ENCODE data around the gene DDB1. TPM values are rescaled to one million over a fixed set of nuclear protein-coding genes. Genes with fewer than 3 reads are reported as not detected.

The DDB1 gene
- total RNA-seq, 4 donors from 2014 or later = 87.9 to 231 (median 155) TPM

DNA sequence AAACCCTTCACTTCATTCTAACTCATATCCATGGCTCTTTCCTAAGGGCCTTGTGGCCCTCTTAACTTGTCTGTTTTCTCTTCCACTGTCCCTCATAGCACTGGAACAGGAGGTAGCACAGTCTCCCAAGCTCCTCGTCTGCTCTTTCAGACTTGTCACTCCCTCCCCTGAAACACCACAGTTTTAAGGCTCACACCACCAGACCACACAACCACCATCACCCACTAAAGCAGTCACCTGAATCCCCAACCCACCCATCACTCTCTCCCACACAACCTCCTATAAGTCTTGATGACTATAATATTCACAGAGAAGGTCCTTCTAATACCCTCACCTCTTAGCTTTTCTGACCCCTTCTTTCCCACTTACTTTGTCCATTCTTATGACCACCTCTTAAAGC is 26.7 kb downstream of the DDB1 start:
- no peak overlapping the region for H3K4me3 ChIP-seq
- no peaks in the 10 kb centered on the region for H3K9me3 ChIP-seq
- no peak for DNase-seq
- TF ChIP-seq, protein P1, sequence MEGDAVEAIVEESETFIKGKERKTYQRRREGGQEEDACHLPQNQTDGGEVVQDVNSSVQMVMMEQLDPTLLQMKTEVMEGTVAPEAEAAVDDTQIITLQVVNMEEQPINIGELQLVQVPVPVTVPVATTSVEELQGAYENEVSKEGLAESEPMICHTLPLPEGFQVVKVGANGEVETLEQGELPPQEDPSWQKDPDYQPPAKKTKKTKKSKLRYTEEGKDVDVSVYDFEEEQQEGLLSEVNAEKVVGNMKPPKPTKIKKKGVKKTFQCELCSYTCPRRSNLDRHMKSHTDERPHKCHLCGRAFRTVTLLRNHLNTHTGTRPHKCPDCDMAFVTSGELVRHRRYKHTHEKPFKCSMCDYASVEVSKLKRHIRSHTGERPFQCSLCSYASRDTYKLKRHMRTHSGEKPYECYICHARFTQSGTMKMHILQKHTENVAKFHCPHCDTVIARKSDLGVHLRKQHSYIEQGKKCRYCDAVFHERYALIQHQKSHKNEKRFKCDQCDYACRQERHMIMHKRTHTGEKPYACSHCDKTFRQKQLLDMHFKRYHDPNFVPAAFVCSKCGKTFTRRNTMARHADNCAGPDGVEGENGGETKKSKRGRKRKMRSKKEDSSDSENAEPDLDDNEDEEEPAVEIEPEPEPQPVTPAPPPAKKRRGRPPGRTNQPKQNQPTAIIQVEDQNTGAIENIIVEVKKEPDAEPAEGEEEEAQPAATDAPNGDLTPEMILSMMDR (IDR thresholded peaks at IDR 0.05) = no peak
- TF ChIP-seq POLR2A (IDR thresholded peaks at IDR 0.05) = no peak
- intact Hi-C loops (cut with DNase I; ENCODE audit: low total_unique reads) = no loop called here
- no peaks in the 10 kb centered on the region for H3K4me1 ChIP-seq
- no peak overlapping the region for H3K27ac ChIP-seq
- H3K36me3 ChIP-seq = no peaks in the 10 kb centered on the region
- H3K27me3 ChIP-seq = no peaks in the 10 kb centered on the region

- Histone ChIP-seq H3K27ac (no peak overlapping the region), H3K4me1 (no peaks in the 10 kb centered on the region), H3K9me3 (no peaks in the 10 kb centered on the region), H3K27me3 (no peaks in the 10 kb centered on the region), H3K4me3 (no peak overlapping the region), H3K36me3 (no peaks in the 10 kb centered on the region)
- TF ChIP-seq, protein P1 (IDR thresholded peaks at IDR 0.05) = no peak
- TF ChIP-seq POLR2A (IDR thresholded peaks at IDR 0.05) = no peak
- no peak for DNase-seq
- intact Hi-C loops (cut with DNase I; ENCODE audit: low total_unique reads) = no loop called here
Observed at GRCh38 chr11:61305417-61305816, 27.5 kb downstream of the DDB1 start.

- Histone ChIP-seq H3K4me3 (no peak overlapping the region), H3K36me3 (no peaks in the 10 kb centered on the region)
Observed at GRCh38 chr11:61303725-61304124, 29.2 kb downstream of the DDB1 start.

GRCh38 chr11:61302550-61302949 is 30.4 kb downstream of the DDB1 start:
- no peaks in the 10 kb centered on the region for H3K4me1 ChIP-seq
- H3K36me3 ChIP-seq = no peaks in the 10 kb centered on the region
- no peak overlapping the region for H3K4me3 ChIP-seq
- H3K27ac ChIP-seq = no peak overlapping the region
- no peaks in the 10 kb centered on the region for H3K27me3 ChIP-seq
- DNase-seq = no peak
- intact Hi-C loops (cut with DNase I; ENCODE audit: low total_unique reads) = no loop called here
- no peaks in the 10 kb centered on the region for H3K9me3 ChIP-seq
- TF ChIP-seq, protein P1 (IDR thresholded peaks at IDR 0.05) = no peak
- TF ChIP-seq POLR2A (IDR thresholded peaks at IDR 0.05) = no peak

More at GRCh38 chr11:61303725-61304124, 29.2 kb downstream of the DDB1 start:
- intact Hi-C loops (cut with DNase I; ENCODE audit: low total_unique reads) = no loop called here
- Histone ChIP-seq H3K27ac (no peak overlapping the region), H3K27me3 (no peaks in the 10 kb centered on the region), H3K4me1 (no peaks in the 10 kb centered on the region), H3K9me3 (no peaks in the 10 kb centered on the region)
- DNase-seq = no peak
- no peak for TF ChIP-seq POLR2A (IDR thresholded peaks at IDR 0.05)
- TF ChIP-seq, protein P1 (IDR thresholded peaks at IDR 0.05) = no peak

DNA sequence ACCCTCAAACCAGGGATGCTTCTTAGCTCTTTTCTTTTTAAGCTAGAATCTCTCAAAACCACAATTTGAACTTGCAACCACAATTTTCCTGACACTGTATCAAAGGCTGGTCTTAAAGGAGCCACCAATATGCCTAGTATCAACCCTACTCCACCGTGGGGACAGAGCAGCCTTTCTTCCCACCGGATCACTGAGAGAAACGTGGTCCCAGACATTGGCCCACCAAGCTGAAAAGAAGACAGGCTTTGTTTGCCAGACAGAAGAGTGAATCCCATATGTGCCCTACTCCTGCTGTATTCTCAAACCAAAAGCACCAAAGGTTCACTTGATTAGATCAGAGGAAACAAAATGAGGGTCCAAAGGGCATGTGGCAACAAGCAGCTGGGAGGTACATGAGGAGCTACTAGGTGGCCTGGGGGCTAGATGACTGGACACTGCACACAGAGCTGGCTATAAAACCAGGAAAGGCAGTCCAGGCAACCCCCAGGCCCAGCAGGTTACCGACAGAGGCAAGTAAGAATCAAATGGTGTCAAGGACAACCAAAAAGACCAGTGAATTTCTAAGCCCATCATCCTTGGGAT is 34.2 kb downstream of the DDB1 start:
- H3K9me3 ChIP-seq = no peaks in the 10 kb centered on the region
- no peaks in the 10 kb centered on the region for H3K36me3 ChIP-seq
- H3K4me3 ChIP-seq = no peak overlapping the region
- peaks cover 0 to 14% of the 10 kb centered on the region in 2 donors for H3K4me1 ChIP-seq
- TF ChIP-seq POLR2A (IDR thresholded peaks at IDR 0.05) = no peak
- TF ChIP-seq, protein P1 (IDR thresholded peaks at IDR 0.05) = no peak
- H3K27me3 ChIP-seq = no peaks in the 10 kb centered on the region
- intact Hi-C loops (cut with DNase I; ENCODE audit: low total_unique reads) = no loop called here
- DNase-seq = no peak
- peak overlapping the region; percentile 40 to 66 for H3K27ac ChIP-seq
